MM.1S (cell line): ENCODE data around the gene SLFN12L.

Experiments
- CTCF ChIP-seq: fragments of 300-600 bp; sonication (generic); IDR thresholded peaks from 2 replicates; pipeline ENCODE4 v1.5.1; 2016; ENCODE audit warnings: antibody characterized with exemption, low read length, mixed read lengths
- EZH2 ChIP-seq: fragments of 300-600 bp; sonication (generic); optimal IDR thresholded peaks from 2 replicates; pipeline ENCODE3; 2017; ENCODE audit warnings: low read depth, mild to moderate bottlenecking, antibody characterized with exemption, low read length, mixed read lengths

GRCh38 chr17:35521150-35521549 is 16.3 kb downstream of the SLFN12L start:
- no peak for TF ChIP-seq CTCF
- TF ChIP-seq EZH2 = no peak
